Endometrial microvascular endothelial cells (primary cell): ENCODE measurements around the gene INO80E. TPM values are rescaled to one million over a fixed set of nuclear protein-coding genes. Genes with fewer than 3 reads are reported as not detected.

Experiments
- in situ Hi-C: cut with HindIII; loops from 2 replicates; pipeline ENCODE4 v1.10.0; 2017; ENCODE audit warnings: low sequenced_read_pairs, low pct_unique_long_range_greater_than_20kb; ENCODE audit errors: inconsistent ontology term
- total RNA-seq: library from RNA; depleted of rRNA; stranded (reverse); fragments of >200 nt; gene quantifications from one replicate; pipeline ENCODE4 v1.2.3, GENCODE V29; 2015; ENCODE audit errors: inconsistent ontology term

Gene INO80E
- total RNA-seq, 1 donor from 2014 or later = 104 TPM

- in situ Hi-C loops = no loop called here
Measured at GRCh38 chr16:30052671-30053372, 56.8 kb downstream of the INO80E start.

DNA sequence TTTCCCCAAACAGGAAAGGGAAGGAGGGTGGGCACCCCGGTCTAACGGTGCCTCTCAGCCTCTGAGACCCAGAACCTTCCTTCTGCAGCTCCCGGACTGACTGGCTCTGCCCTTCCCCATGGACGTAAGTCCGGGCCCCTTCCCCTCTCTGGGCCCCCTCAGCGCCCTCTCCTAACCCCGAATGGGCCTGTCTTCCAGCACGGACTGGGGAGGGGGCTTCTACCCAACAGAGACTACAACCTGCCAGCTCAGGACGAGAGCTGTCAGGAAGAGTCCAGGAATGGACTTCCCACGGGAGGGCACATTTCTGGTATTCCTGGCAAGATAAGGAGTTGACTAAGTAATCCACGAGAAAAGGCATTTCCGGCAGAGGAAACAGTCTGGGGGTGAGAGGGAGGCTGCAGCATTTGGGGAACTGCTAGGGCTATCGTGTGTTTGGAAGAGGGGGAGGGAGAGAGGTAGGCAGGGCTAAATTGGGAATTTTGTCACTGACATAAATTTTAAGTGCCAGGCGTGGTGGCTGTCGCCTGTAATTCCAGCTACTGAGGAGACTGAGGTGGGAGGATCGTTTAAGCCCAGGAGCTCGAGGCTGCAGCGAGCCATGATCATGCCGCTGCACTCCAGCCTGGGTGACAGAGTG is 57.5 kb downstream of the INO80E start:
- in situ Hi-C loops = no loop called here

DNA sequence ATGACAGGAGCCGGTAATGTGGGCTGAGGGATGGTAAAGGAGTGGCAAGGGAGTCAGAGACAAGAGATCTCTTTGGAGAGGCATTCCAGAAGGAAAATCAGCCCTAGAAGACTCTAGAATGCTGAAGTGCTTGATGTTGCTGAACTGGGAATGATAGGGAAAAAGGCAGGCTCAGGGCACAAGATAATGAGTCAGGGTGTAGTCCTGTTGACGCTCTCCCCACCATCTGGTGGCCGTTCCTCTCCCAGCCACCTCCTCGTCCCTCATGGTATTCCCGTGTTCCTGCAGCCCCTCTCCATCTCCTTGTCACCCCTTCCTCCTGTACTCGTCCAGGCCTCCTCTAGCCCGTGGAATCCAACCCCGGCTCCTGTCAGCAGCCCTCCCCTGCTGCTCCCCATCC is 58.4 kb downstream of the INO80E start:
- in situ Hi-C loops = no loop called here

GRCh38 chr16:30054959-30055553 is 59.0 kb downstream of the INO80E start:
- in situ Hi-C loops = no loop called here

Other genes with a start within 250 kb of the INO80E start
- gene ZG16, start 218.0 kb upstream of the INO80E start, total RNA-seq = not detected
- gene KIF22, start 205.5 kb upstream of the INO80E start, total RNA-seq = 98.0 TPM
- gene MAZ, start 189.7 kb upstream of the INO80E start, total RNA-seq = 179 TPM
- gene PRRT2, start 184.0 kb upstream of the INO80E start, total RNA-seq = not detected
- gene PAGR1, start 180.1 kb upstream of the INO80E start, total RNA-seq = 36.8 TPM
- gene MVP, start 175.8 kb upstream of the INO80E start, total RNA-seq = 416 TPM
- gene CDIPT, start 133.0 kb upstream of the INO80E start, total RNA-seq = 105 TPM
- gene SEZ6L2, start 96.7 kb upstream of the INO80E start, total RNA-seq = 0.37 TPM
- gene ASPHD1, start 95.8 kb upstream of the INO80E start, total RNA-seq = not detected
- gene KCTD13, start 70.0 kb upstream of the INO80E start, total RNA-seq = 4.2 TPM
- 150 TPM for gene TMEM219, start 34.2 kb upstream of the INO80E start, total RNA-seq
- 87.5 TPM for gene TAOK2, start 22.4 kb upstream of the INO80E start, total RNA-seq
- 9.7 TPM for gene HIRIP3, start 624 bp upstream of the INO80E start, total RNA-seq
- gene DOC2A, start 14.8 kb downstream of the INO80E start, total RNA-seq = not detected
- not detected for gene C16orf92, start 27.0 kb downstream of the INO80E start, total RNA-seq
- gene TLCD3B, start 35.0 kb downstream of the INO80E start, total RNA-seq = 0.84 TPM
- 1,335 TPM for gene ALDOA, start 69.5 kb downstream of the INO80E start, total RNA-seq
- gene PPP4C, start 79.8 kb downstream of the INO80E start, total RNA-seq = 135 TPM
- not detected for gene TBX6, start 95.7 kb downstream of the INO80E start, total RNA-seq
- gene YPEL3, start 100.0 kb downstream of the INO80E start, total RNA-seq = 10.9 TPM
- 1.3 TPM for gene GDPD3, start 117.3 kb downstream of the INO80E start, total RNA-seq
- 78.1 TPM for gene MAPK3, start 127.0 kb downstream of the INO80E start, total RNA-seq
- gene CORO1A, start 187.4 kb downstream of the INO80E start, total RNA-seq = 2.5 TPM
- gene BOLA2B, start 197.4 kb downstream of the INO80E start, total RNA-seq = 1,039 TPM
- 57.4 TPM for gene SLX1A, start 197.6 kb downstream of the INO80E start, total RNA-seq
- 25.2 TPM for gene SULT1A3, start 203.0 kb downstream of the INO80E start, total RNA-seq